ENCODE data around the gene FMN1.
"Not testable (repeated sequence)": the region's sequence is repeated elsewhere in the genome, so short reads cannot be mapped to it uniquely, and the experiment has no call there.

FMN1 gene

GRCh38 chr15:32952901-32953532, 241.5 kb downstream of the FMN1 start:
- H3K9me3 ChIP-seq (ENCODE audit: control insufficient read depth in 1 of 2, low read length in 2 of 2): no peaks in the 10 kb centered on the region
- H3K27me3 ChIP-seq (ENCODE audit: control insufficient read depth in 1 of 2, insufficient read depth in 2 of 2, low read length in 2 of 2): peaks cover 0 to 3% of the 10 kb centered on the region in 2 donors
- no peaks in the 10 kb centered on the region for H3K36me3 ChIP-seq (ENCODE audit: control insufficient read depth in 1 of 2, insufficient read depth in 2 of 2, low read length in 2 of 2)
- H3K4me3 ChIP-seq (ENCODE audit: low read depth in 1 of 2, low read length in 2 of 2): no peak overlapping the region
- H3K27ac ChIP-seq (ENCODE audit: low read depth, low read length): no peak overlapping the region
- no peaks in the 10 kb centered on the region for H3K4me1 ChIP-seq (ENCODE audit: control insufficient read depth in 1 of 2, insufficient read depth in 2 of 2, low read length in 2 of 2)
- H3K9ac ChIP-seq (ENCODE audit: low read depth in 1 of 2, low read length in 2 of 2): no peak overlapping the region

GRCh38 chr15:32951736-32952464, 242.6 kb downstream of the FMN1 start:
- H3K4me1 ChIP-seq (ENCODE audit: control insufficient read depth in 1 of 2, insufficient read depth in 2 of 2, low read length in 2 of 2): no peaks in the 10 kb centered on the region

GRCh38 chr15:32950051-32950450, 244.5 kb downstream of the FMN1 start:
- not testable (repeated sequence) for H3K9me3 ChIP-seq (ENCODE audit: control insufficient read depth in 1 of 2, low read length in 2 of 2); H3K27me3 ChIP-seq (ENCODE audit: control insufficient read depth in 1 of 2, insufficient read depth in 2 of 2, low read length in 2 of 2); H3K9ac ChIP-seq (ENCODE audit: low read depth in 1 of 2, low read length in 2 of 2); H3K36me3 ChIP-seq (ENCODE audit: control insufficient read depth in 1 of 2, insufficient read depth in 2 of 2, low read length in 2 of 2); H3K4me1 ChIP-seq (ENCODE audit: control insufficient read depth in 1 of 2, insufficient read depth in 2 of 2, low read length in 2 of 2); H3K27ac ChIP-seq (ENCODE audit: low read depth, low read length); H3K4me3 ChIP-seq (ENCODE audit: low read depth in 1 of 2, low read length in 2 of 2)

More at GRCh38 chr15:32951736-32952464, 242.6 kb downstream of the FMN1 start:
- Histone ChIP-seq H3K27me3 (ENCODE audit: control insufficient read depth in 1 of 2, insufficient read depth in 2 of 2, low read length in 2 of 2) (peaks cover 0 to 3% of the 10 kb centered on the region in 2 donors), H3K27ac (ENCODE audit: low read depth, low read length) (no peak overlapping the region), H3K9ac (ENCODE audit: low read depth in 1 of 2, low read length in 2 of 2) (no peak overlapping the region), H3K9me3 (ENCODE audit: control insufficient read depth in 1 of 2, low read length in 2 of 2) (no peaks in the 10 kb centered on the region), H3K36me3 (ENCODE audit: control insufficient read depth in 1 of 2, insufficient read depth in 2 of 2, low read length in 2 of 2) (no peaks in the 10 kb centered on the region), H3K4me3 (ENCODE audit: low read depth in 1 of 2, low read length in 2 of 2) (no peak overlapping the region)

- Histone ChIP-seq H3K36me3 (ENCODE audit: control insufficient read depth in 1 of 2, insufficient read depth in 2 of 2, low read length in 2 of 2) (no peaks in the 10 kb centered on the region), H3K4me1 (ENCODE audit: control insufficient read depth in 1 of 2, insufficient read depth in 2 of 2, low read length in 2 of 2) (no peaks in the 10 kb centered on the region), H3K9me3 (ENCODE audit: control insufficient read depth in 1 of 2, low read length in 2 of 2) (no peaks in the 10 kb centered on the region), H3K9ac (ENCODE audit: low read depth in 1 of 2, low read length in 2 of 2) (no peak overlapping the region), H3K27ac (ENCODE audit: low read depth, low read length) (no peak overlapping the region), H3K27me3 (ENCODE audit: control insufficient read depth in 1 of 2, insufficient read depth in 2 of 2, low read length in 2 of 2) (no peaks in the 10 kb centered on the region), H3K4me3 (ENCODE audit: low read depth in 1 of 2, low read length in 2 of 2) (no peak overlapping the region)
These were observed 248.3 kb downstream of the FMN1 start for GRCh38 chr15:32946210-32946609.

GRCh38 chr15:32944431-32944830, 250.1 kb downstream of the FMN1 start:
- Histone ChIP-seq H3K4me1 (ENCODE audit: control insufficient read depth in 1 of 2, insufficient read depth in 2 of 2, low read length in 2 of 2) (no peaks in the 10 kb centered on the region), H3K9me3 (ENCODE audit: control insufficient read depth in 1 of 2, low read length in 2 of 2) (no peaks in the 10 kb centered on the region), H3K27me3 (ENCODE audit: control insufficient read depth in 1 of 2, insufficient read depth in 2 of 2, low read length in 2 of 2) (no peaks in the 10 kb centered on the region), H3K4me3 (ENCODE audit: low read depth in 1 of 2, low read length in 2 of 2) (no peak overlapping the region), H3K36me3 (ENCODE audit: control insufficient read depth in 1 of 2, insufficient read depth in 2 of 2, low read length in 2 of 2) (no peaks in the 10 kb centered on the region), H3K27ac (ENCODE audit: low read depth, low read length) (no peak overlapping the region), H3K9ac (ENCODE audit: low read depth in 1 of 2, low read length in 2 of 2) (no peak overlapping the region)

- Histone ChIP-seq H3K27me3 (ENCODE audit: control insufficient read depth in 1 of 2, insufficient read depth in 2 of 2, low read length in 2 of 2) (no peaks in the 10 kb centered on the region), H3K4me3 (ENCODE audit: low read depth in 1 of 2, low read length in 2 of 2) (no peak overlapping the region), H3K9ac (ENCODE audit: low read depth in 1 of 2, low read length in 2 of 2) (no peak overlapping the region), H3K9me3 (ENCODE audit: control insufficient read depth in 1 of 2, low read length in 2 of 2) (no peaks in the 10 kb centered on the region), H3K36me3 (ENCODE audit: control insufficient read depth in 1 of 2, insufficient read depth in 2 of 2, low read length in 2 of 2) (no peaks in the 10 kb centered on the region), H3K4me1 (ENCODE audit: control insufficient read depth in 1 of 2, insufficient read depth in 2 of 2, low read length in 2 of 2) (no peaks in the 10 kb centered on the region), H3K27ac (ENCODE audit: low read depth, low read length) (no peak overlapping the region)
These were observed 250.8 kb downstream of the FMN1 start for GRCh38 chr15:32943711-32944110.

GRCh38 chr15:32942401-32942841, 252.1 kb downstream of the FMN1 start:
- Histone ChIP-seq H3K4me1 (ENCODE audit: control insufficient read depth in 1 of 2, insufficient read depth in 2 of 2, low read length in 2 of 2) (no peaks in the 10 kb centered on the region), H3K36me3 (ENCODE audit: control insufficient read depth in 1 of 2, insufficient read depth in 2 of 2, low read length in 2 of 2) (no peaks in the 10 kb centered on the region), H3K4me3 (ENCODE audit: low read depth in 1 of 2, low read length in 2 of 2) (no peak overlapping the region), H3K9ac (ENCODE audit: low read depth in 1 of 2, low read length in 2 of 2) (no peak overlapping the region), H3K27ac (ENCODE audit: low read depth, low read length) (no peak overlapping the region), H3K9me3 (ENCODE audit: control insufficient read depth in 1 of 2, low read length in 2 of 2) (no peaks in the 10 kb centered on the region), H3K27me3 (ENCODE audit: control insufficient read depth in 1 of 2, insufficient read depth in 2 of 2, low read length in 2 of 2) (no peaks in the 10 kb centered on the region)

- Histone ChIP-seq H3K9me3 (ENCODE audit: control insufficient read depth in 1 of 2, low read length in 2 of 2) (no peaks in the 10 kb centered on the region), H3K4me1 (ENCODE audit: control insufficient read depth in 1 of 2, insufficient read depth in 2 of 2, low read length in 2 of 2) (no peaks in the 10 kb centered on the region), H3K27ac (ENCODE audit: low read depth, low read length) (no peak overlapping the region), H3K36me3 (ENCODE audit: control insufficient read depth in 1 of 2, insufficient read depth in 2 of 2, low read length in 2 of 2) (no peaks in the 10 kb centered on the region), H3K27me3 (ENCODE audit: control insufficient read depth in 1 of 2, insufficient read depth in 2 of 2, low read length in 2 of 2) (no peaks in the 10 kb centered on the region), H3K9ac (ENCODE audit: low read depth in 1 of 2, low read length in 2 of 2) (no peak overlapping the region), H3K4me3 (ENCODE audit: low read depth in 1 of 2, low read length in 2 of 2) (no peak overlapping the region)
These were observed 252.7 kb downstream of the FMN1 start for GRCh38 chr15:32941823-32942222.

- Histone ChIP-seq H3K9me3 (ENCODE audit: control insufficient read depth in 1 of 2, low read length in 2 of 2) (no peaks in the 10 kb centered on the region), H3K9ac (ENCODE audit: low read depth in 1 of 2, low read length in 2 of 2) (no peak overlapping the region), H3K27me3 (ENCODE audit: control insufficient read depth in 1 of 2, insufficient read depth in 2 of 2, low read length in 2 of 2) (no peaks in the 10 kb centered on the region), H3K36me3 (ENCODE audit: control insufficient read depth in 1 of 2, insufficient read depth in 2 of 2, low read length in 2 of 2) (no peaks in the 10 kb centered on the region), H3K27ac (ENCODE audit: low read depth, low read length) (no peak overlapping the region), H3K4me1 (ENCODE audit: control insufficient read depth in 1 of 2, insufficient read depth in 2 of 2, low read length in 2 of 2) (no peaks in the 10 kb centered on the region), H3K4me3 (ENCODE audit: low read depth in 1 of 2, low read length in 2 of 2) (no peak overlapping the region)
These were observed 257.5 kb downstream of the FMN1 start for GRCh38 chr15:32936976-32937375.

GRCh38 chr15:32936283-32936918, 258.1 kb downstream of the FMN1 start:
- Histone ChIP-seq H3K9ac (ENCODE audit: low read depth in 1 of 2, low read length in 2 of 2) (no peak overlapping the region), H3K36me3 (ENCODE audit: control insufficient read depth in 1 of 2, insufficient read depth in 2 of 2, low read length in 2 of 2) (no peaks in the 10 kb centered on the region), H3K27me3 (ENCODE audit: control insufficient read depth in 1 of 2, insufficient read depth in 2 of 2, low read length in 2 of 2) (no peaks in the 10 kb centered on the region), H3K4me3 (ENCODE audit: low read depth in 1 of 2, low read length in 2 of 2) (no peak overlapping the region), H3K27ac (ENCODE audit: low read depth, low read length) (no peak overlapping the region), H3K4me1 (ENCODE audit: control insufficient read depth in 1 of 2, insufficient read depth in 2 of 2, low read length in 2 of 2) (no peaks in the 10 kb centered on the region), H3K9me3 (ENCODE audit: control insufficient read depth in 1 of 2, low read length in 2 of 2) (no peaks in the 10 kb centered on the region)

All from duodenal mucosa (tissue), 2 donors.